HG03139 (cell line): ENCODE data around the gene TMEM237.

Experiments
- ATAC-seq: cut with Tn5 transposase; IDR thresholded peaks from one replicate; pipeline ENCODE4 v1.9.1; 2021; ENCODE audit not compliant: unreplicated experiment

Gene TMEM237

DNA sequence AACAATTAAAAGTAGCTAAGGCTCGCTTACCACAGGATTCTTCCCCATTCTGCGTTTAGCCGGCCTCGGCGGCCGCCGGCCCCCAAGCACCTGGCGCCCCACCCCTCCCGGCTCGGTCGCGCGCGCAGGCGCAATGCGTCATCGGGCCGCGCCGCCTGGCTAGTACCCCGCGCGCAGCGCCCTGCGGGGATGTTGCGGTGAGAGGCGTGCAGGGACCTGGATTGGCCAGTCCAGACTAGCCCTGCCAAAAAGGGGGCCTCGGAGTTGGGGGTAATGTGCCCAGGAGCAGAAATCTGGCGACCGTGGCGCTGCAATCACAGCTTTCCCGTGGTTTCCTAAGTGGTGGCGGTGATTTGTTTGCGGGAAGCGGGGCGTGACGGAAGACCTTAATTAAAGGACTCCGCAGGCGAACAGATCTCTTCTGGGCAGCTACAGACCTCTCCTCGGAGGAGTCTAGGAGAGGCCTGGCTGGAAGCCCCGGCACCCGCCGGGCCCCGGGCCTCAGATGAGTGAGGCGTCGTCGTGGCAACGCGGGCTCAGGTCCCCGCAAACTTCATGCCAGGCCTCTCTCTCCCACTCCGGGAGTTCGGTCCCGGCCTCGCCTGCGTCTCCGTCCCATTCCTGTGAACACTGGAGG lies 606 bp downstream of the TMEM237 start:
- ATAC-seq = peak; percentile 77

GRCh38 chr2:201642086-201642578 lies 1.2 kb downstream of the TMEM237 start:
- peak; percentile 37 for ATAC-seq

DNA sequence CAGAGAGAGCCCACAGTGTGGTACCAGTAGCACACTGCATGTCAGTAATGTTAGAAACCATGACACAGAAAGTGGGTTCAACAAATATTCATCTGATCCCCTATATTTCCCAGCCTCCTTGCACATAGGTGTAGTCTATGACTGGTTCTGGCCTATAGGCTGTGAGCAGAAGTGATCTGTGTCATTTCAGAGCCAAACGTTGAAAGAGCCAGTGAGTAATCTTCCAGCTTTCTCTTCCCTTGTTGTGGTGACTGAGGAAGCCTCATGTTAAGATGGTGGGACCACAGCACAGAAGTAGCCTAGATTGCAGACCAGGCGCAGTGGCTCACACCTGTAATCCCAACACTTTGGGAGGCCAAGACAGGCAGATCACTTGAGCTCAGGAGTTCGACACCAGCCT lies 4.1 kb downstream of the TMEM237 start:
- no peak for ATAC-seq

- no peak for ATAC-seq
Measured at GRCh38 chr2:201638326-201638725, 5.0 kb downstream of the TMEM237 start.

GRCh38 chr2:201633661-201634249 lies 9.5 kb downstream of the TMEM237 start:
- no peak for ATAC-seq

- ATAC-seq = no peak
Measured at GRCh38 chr2:201631041-201631440, 12.3 kb downstream of the TMEM237 start.

DNA sequence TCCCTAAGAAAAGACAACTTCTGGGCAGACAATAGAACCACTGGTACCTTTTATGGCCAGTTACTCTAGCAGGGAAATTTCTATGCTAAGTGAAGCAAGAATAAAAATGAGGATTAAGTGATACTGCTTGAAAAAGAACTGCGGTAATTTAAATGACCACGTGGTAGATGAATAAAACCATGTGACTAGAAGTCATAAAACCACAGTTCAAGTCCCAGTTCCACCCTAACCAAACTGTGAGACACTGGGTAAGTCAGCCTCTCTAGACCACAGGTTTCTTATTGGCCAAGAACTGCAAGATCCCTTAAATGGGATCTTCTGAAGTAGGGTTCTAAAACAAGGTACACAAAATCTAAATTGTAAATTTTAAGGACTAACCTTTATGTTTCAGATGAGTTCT lies 12.7 kb downstream of the TMEM237 start:
- ATAC-seq = no peak

DNA sequence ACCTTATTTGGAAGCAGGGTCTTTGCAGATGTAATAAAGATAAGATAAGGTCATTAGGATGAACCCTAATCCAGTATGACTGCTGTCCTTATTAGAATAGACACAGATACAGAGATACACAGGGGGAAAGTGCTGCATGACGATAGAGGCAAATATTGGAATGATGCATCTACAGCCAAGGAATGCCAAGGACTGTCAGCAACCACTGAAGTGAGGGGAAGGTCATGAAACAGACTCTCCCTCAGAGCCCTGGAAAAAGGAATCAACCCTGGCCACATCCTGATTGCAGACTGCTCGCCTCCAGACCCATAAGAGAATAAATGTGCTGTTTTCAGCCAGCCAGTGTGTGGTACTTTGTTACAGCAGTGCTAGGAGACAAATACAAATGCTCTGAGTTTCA lies 14.8 kb downstream of the TMEM237 start:
- ATAC-seq = no peak

DNA sequence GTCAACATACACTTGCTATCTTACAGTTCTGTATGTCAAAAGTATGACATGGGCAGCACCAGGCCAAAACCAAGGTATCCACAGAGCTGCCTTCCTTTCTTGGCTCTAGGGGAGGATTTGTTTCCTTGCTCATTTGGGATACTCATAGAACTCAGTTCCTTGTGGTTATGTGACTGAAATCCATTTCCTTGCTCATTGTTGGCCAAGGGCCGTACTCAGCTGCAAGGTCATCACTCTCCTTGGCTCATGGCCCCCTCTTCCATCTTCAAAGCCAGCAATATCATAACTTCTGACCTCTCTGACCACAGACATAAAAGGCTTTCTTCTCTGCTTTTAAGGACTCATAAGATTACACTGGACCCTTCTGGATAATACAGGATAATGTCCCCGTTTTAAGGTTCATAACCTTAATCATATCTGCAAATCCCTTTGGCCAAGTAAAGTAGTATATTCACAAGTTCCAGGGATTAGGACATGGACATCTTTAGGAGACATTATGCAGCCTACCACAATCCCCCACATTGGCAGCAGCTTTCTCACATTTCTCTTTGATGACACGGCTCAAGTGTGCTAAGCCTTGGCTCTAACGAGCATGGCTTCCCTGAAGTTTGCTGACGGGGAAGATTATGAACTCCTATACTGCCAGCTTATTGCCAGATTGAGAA lies 20.9 kb downstream of the TMEM237 start:
- ATAC-seq = no peak

DNA sequence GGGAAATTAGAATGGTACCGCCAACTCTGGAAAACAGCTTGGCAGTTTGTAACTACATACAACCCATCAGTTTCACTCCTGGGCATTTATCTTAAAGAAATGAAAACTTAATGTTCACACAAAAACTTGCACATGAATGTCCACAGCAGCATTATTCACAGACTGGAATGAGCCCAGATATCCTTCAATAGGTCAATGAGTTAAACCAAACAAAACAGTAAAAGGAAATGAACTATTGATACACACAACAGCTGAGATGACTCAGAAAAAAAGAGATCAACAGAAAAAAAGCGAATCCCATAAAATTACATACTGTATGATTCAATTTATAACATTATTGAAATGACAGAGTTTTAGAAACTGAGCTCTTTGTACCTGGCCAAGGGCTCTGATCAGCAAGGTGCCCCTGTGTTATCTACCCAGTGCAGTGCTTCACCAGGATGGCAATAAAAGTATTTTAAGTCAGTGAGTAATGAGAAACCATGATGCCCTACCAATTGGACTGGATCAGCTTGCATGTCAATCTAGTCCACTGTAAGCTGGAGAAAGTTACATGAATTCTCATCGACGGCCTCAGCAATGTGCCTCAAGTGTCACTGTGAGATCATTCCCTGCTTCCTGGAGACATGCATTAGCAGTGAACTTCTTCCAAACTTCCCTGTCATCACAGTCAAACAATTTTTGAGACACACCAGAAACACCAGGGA lies 21.9 kb downstream of the TMEM237 start:
- ATAC-seq = no peak

DNA sequence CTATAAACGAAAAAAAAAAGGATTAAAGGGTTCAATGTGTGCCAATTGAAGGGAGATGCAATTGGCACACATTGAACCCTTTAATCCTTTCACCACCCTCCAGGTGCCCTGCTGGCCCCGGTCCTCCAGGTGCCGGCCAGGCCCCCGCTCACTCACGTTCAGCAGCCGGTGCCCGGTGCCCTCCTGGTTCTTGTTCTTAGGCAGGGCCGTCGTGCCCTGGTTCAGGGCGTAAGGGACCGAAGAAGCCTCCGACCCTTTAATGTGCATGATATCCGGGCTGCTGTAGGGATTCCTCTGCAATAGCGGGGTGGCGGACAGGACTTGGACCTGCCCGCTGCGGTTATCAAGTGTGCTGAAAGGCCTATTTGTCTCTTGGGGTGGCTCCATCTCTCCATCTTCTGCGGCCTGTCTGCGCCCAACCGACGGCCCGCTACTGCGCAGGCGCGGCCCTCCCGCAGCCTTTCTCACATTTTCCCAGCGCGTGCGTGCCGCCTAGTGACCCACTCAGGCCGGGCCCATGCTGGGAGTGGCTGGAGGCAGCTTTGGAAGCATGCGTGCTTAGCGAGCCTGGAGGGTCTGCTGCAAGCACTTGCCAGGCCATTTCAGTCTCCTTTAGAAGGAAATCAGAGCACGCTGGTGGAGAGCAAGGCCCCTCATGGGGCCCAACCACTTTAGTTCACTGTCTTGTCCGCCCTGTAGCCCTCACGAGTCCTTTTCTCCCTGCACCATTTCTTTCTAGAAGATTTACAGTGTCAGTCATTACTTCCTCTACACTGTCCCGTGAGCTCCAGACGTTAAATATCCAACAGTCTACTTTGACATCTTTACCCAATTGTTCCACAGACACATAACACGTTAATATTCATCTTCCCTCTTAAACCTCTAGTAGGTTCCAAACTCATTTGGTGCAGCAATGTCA lies 24.3 kb downstream of the TMEM237 start:
- ATAC-seq = no peak

GRCh38 chr2:201608021-201608420 lies 35.3 kb downstream of the TMEM237 start:
- no peak for ATAC-seq

DNA sequence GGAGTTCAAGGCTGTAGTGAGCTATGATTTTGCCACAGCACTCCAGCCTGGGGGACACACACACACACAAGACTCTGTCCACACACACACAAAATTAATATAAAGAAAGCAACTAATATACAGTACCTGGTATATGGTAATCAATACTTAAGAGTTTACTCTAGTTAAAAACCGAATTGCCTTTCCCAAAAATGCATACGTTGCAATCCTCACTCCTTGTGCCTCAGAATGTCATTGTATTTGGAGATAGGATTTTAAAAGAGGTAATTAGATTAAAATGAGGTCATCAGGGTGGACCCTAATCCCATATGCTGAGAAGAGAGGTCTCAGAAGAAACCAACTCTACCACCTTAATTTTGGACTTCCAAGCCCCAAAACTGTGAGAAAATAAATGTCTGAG lies 35.7 kb downstream of the TMEM237 start:
- ATAC-seq = no peak

DNA sequence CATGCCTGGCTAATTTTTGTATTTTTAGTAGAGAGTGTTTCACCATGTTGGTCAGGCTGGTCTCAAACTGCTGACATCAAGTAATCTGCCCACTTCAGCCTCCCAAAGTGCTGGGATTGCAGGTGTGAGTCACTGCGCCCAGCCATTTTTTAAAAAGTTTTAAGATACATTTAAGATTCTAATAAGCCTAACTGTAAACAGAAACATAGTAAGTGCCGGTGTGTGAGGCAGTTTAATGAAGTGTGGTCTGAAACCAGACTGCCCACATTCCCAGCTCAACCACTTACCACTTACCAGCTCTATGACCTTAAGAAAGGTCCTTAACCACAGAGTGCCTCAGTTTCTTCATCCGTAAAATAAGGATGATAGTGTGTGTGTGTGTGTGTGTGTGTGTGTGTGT lies 42.4 kb downstream of the TMEM237 start:
- no peak for ATAC-seq

- no peak for ATAC-seq
Measured at GRCh38 chr2:201597397-201597796, 45.9 kb downstream of the TMEM237 start.

DNA sequence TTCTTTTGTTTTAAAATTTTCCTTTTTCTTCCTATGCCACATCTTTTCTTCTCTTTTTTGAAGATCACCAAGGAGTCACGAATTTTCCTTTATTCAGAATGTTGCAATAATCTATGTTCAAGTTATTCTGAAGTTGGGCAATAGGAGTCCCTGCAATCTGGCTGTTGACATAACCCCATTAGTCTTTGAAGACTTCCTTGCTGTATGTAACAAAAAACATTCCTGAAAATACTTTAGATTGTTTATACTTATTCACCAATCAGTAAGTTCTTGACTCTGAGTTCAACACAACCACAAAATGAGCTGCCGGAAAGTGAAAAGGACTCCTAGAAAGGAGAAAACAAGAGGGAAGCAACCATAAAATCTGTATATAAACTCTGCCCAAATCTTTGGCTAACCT lies 62.8 kb downstream of the TMEM237 start:
- ATAC-seq = no peak

DNA sequence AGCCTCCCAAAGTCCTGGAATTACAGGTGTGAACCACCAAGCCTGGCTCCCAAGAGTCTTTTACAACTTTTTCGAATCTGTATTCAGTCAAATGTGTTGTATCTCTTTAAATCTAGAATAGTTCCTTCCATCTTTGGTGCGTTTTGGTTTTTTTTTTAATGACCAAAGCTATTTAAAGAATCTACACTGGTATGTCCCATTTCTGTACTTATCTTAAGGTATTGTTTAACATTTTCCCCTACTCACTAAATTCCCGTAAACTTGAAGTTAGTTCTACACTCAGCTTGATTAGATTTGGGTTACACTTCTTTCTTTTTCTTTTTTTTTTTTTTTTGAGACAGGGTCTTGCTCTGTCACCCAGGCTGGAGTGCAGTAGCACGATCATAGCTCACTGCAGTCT lies 63.8 kb downstream of the TMEM237 start:
- ATAC-seq = no peak

DNA sequence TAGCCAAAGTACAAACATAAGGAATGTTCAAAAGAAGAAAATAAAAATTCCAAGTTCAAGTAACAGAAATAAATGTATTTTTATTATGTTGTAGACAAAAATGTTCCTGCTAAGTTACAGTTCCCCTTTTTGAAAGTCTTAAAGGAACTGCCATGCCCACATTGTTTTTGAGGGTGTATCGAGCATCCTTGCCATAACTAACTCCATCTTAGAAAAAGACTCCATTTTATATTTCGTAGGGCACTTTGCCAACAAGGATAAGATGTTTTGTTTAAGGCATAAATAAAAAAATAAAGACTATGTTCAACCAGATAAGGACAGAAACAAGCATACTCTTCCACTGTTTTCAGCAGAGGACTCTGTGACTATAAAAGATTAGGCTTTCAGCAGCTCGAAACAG lies 67.3 kb downstream of the TMEM237 start:
- ATAC-seq = no peak

DNA sequence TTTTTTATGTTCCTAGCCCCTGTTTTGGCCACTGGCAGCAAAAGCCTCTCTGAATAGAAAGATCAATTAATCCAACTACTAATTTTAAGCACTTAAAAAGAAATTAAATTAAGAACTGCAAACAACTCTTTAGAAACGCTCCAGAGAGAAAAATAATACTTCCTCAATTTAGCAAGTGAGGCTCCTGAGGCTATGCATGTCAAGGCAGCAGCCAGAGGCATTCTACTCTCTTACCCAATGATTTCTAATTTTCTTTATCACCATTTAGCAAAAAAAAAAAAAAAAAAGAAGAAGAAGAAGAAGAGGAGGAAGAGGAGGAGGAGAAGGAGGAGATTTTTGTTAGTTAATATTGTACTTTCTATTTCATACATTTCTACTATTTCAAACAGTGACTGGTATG lies 68.5 kb downstream of the TMEM237 start:
- ATAC-seq = no peak

- ATAC-seq = no peak
Measured at GRCh38 chr2:201572846-201573508, 70.3 kb downstream of the TMEM237 start.
